H1 (cell line): ENCODE measurements around the gene TMEM223. TPM values are rescaled to one million over a fixed set of nuclear protein-coding genes. Genes with fewer than 3 reads are reported as not detected.

Experiments used
- CEBPB ChIP-seq: IDR thresholded peaks from 2 replicates; pipeline ENCODE4 v1.6.1; 2012; ENCODE audit warnings: low read depth, low read length
- CHD1 ChIP-seq: IDR thresholded peaks from 2 replicates; pipeline ENCODE4 v1.6.1; 2012; ENCODE audit warnings: low read depth, low read length, improper control_type of control experiment
- CHD7 ChIP-seq: fragments of 300-600 bp; sonication (generic); IDR thresholded peaks from 2 replicates; pipeline ENCODE4 v1.7.1; 2012; ENCODE audit warnings: low read length, moderate library complexity, mild to moderate bottlenecking, inconsistent platforms; ENCODE audit not compliant: insufficient replicate concordance
- FOSL1 ChIP-seq: IDR thresholded peaks from 2 replicates; pipeline ENCODE4 v1.6.1; 2011; ENCODE audit warnings: mild to moderate bottlenecking, low read depth, low read length, moderate library complexity; ENCODE audit not compliant: insufficient read depth
- RFX5 ChIP-seq: IDR thresholded peaks from 2 replicates; pipeline ENCODE4 v1.6.1; 2011; ENCODE audit warnings: low read depth, low read length, improper control_type of control experiment, borderline replicate concordance
- SIX5 ChIP-seq: IDR thresholded peaks from 2 replicates; pipeline ENCODE4 v1.6.1; 2011; ENCODE audit warnings: mild to moderate bottlenecking, low read depth, low read length
- SP1 ChIP-seq: IDR thresholded peaks from 2 replicates; pipeline ENCODE4 v1.6.1; 2011; ENCODE audit warnings: low read depth, low read length
- polyA plus RNA-seq, 7 experiments: library from polyadenylated mRNA; depleted of rRNA in 3 of 7; stranded (reverse) in 5 of 7; unstranded in 2 of 7; fragments of >200 nt in 5 of 7; fragments of 200-250 nt in 2 of 7; gene quantifications; 1 replicate in 5 of 7; 2 replicates in 1 of 7; 4 replicates in 1 of 7; pipeline versions ENCODE4 v1.2.1 to v1.2.3, GENCODE V29; 2011 to 2013; ENCODE audit warnings: missing spikeins in 2 of 7, mixed read lengths in 2 of 7
- total RNA-seq: library from RNA; stranded (reverse); fragmentation: NEBNext Ultra II Directional; extraction: Animal tissue kit (Norgen Biotek cat#: 25700); gene quantifications from 2 replicates; pipeline ENCODE4 v1.2.1, GENCODE V29; 2021

TMEM223 gene
- total and polyA plus RNA-seq, 2 of the 8 experiments (the other 6 are each of a cell fraction or from before 2014, with no cell fraction given) = 22.9 to 64.1 TPM

GRCh38 chr11:62806611-62807121 is 14.9 kb upstream of the TMEM223 start (continued):
- TF ChIP-seq CHD7 = no peak
- TF ChIP-seq CHD1 = no peak
- no peak for TF ChIP-seq SIX5
- TF ChIP-seq CEBPB = peak; percentile 64; the same call in 1 of the 2 replicates
- TF ChIP-seq SP1 = no peak
- no peak for TF ChIP-seq FOSL1
- TF ChIP-seq RFX5 = no peak
